GF-D8 (cell line): Measurements from ENCODE around the gene RIPPLY2.
"Not testable (repeated sequence)": the region's sequence is repeated elsewhere in the genome, so short reads cannot be mapped to it uniquely, and the experiment has no call there.

Experiments used
- DNase-seq: peaks from one replicate; lab custom pipeline; 2025; lab: John Stamatoyannopoulos, UW

The RIPPLY2 gene

DNA sequence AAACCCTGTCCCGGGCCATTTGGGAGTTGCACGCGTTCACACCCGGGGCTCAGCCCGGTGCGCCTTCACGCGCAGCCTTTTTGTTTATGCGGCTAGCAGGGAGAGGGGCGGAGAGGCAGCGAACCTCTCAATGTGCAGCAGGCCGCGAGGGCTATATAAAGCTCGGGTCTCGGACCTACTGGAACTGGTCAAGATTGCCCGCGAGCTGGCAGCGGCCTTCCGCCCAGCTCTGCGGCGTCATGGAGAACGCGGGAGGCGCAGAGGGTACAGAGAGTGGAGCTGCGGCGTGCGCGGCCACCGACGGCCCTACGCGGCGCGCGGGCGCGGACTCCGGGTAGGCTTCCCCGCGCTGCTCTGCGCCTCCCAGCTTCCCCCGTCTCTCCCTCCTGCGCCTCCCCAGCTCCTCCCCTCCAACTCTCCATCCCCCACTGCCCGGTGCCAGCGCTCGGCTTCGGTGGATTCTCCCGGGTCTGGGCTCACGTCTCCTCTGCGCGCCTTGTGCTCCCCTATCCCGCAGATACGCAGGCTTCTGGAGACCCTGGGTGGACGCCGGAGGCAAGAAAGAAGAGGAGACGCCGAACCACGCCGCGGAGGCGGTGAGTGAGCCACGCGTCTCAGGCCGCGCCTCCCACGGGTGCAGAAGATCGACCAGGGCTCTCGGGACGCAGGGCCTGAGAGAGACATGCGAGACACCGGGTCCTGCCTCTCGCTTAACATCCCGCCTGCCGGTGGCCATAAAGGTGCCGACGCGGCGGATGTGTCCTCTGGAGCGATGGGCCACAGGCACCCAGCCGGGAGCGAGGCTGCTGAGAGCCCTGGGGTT lies at the start of gene RIPPLY2:
RIPPLY2 (plus strand) TSS at position 183 of the 823 bp plus-strand sequence; CDS start at position 240, 57 bp downstream.
- DNase-seq = no peak

GRCh38 chr6:83803492-83803891 lies 49.7 kb upstream of the RIPPLY2 start:
- DNase-seq = not testable (repeated sequence)

DNA sequence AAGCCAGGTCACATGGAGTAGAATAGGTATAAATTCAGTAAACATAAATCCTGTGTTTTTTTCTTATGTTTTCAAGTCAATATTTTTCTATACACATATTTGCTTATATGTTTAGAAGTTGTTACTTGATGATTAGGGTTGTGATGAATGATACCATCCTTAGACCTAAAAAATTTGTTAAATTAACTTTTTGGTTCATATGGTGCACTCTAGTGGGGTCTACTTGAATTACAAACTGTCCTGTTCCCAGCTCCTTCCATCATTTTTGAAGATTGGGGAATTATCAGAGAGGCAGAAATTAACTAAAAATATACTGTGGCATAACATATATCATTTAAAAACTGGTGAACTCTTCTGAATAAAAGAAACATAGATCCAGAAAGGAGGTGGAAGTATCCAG lies 48.3 kb upstream of the RIPPLY2 start:
- no peak for DNase-seq

DNA sequence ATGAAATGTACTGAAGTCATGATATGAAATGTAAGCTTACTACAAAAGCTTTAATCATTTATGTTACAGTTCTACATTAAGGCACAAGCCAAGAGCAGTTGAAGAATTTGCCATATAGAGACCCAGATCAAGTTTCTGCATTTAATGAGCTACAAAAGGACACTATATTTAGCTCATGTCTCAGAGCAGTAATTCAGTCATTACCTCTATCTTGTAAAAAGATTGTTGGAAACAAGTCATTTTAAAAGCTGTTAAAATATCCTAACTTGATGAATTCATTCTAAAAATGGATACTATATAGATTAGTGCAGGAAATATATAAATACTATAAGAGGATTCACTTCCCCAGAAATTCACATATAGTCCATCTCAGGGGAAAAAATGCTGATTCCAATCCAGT lies 45.2 kb upstream of the RIPPLY2 start:
- no peak for DNase-seq

- no peak for DNase-seq
Observed at GRCh38 chr6:83808926-83809325, 44.2 kb upstream of the RIPPLY2 start.

DNA sequence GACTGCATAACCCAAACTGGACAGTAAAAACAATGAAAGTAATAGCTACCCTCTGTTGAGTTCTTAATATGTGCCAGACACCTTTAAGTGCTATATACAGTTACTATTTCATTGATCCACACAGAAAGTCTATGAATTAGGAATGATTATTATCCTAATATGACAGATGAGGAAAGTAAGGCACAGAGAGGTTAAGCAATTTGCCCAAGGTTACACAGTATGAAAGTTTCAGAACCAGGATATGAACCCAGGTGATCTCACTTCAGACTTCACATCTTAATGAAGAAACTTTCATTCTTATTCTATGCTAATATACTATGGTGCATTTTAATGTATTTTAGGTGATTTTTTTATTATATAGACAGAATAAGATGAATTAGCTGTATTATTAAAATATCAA lies 40.6 kb upstream of the RIPPLY2 start:
- no peak for DNase-seq

DNA sequence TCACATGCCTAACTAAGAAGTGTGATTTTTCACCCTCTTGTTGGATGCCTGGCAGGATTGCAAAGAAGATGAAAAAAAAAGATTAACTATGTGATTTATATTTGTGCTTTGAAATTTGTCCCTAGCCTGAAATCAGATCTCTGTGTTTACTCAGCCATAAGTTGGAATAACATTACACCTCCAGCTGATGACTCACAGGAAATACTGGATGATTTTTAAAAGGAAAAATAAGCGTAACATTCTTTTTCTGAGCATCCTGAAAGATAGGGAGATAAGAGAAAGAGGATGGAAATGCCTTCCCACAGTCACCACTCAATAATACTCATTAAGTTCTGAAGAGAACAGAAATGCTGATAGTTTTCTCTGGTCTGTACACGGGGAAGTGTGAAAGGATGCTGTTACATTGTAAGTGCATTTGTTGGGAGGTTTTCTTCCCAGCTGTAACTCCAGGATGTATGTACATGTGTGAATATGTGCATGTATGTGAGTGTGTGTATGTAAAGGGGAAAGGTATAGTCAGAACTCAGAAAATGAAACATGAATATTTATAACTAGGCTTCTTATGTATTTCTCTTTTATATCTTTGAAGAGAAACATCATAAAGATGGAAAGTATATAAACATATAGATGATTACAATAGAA lies 37.4 kb upstream of the RIPPLY2 start:
- no peak for DNase-seq

GRCh38 chr6:83822629-83823169 lies 30.5 kb upstream of the RIPPLY2 start:
- DNase-seq = no peak

DNA sequence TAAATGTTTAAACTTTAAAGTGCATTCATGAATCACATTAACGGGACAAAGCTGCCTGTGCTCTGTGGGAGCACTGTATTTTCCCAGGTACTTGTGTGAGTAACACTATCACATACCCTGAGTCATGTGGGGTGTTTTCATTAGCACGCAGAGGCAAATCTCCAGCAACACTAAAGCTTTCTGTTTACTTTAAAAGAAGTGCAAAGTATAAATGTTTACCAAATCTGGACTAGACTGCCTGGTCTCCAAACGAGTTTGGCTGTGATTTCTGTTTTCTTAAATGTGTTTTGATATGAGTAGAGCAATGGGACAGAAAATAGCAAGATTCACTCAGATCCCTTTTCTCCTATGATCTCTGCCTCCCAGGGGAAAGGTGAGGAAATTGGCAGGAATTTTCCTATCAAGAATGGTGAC lies 28.8 kb upstream of the RIPPLY2 start:
- DNase-seq = no peak

- no peak for DNase-seq
Observed at GRCh38 chr6:83824831-83825230, 28.3 kb upstream of the RIPPLY2 start.

DNA sequence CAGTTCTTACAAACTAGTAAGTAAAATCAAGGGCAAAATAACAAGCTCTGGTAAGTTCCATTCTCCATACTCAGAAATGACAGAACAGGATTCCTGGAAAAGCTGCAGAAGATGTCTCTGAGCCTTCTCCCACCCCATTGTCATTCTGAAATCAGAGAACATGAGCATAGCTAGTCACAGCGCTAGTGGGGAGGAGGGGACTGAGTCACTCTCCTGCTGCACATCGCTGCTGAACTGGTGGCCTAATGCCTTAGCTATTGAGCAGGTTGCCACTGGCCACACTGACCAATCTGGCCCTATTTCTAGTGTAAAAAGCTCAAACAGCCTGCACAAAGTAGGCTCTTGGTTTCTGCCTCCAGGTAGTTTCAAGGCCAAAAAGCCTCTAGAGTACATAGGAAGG lies 26.1 kb upstream of the RIPPLY2 start:
- no peak for DNase-seq

- DNase-seq = no peak
Observed at GRCh38 chr6:83838727-83839126, 14.4 kb upstream of the RIPPLY2 start.

DNA sequence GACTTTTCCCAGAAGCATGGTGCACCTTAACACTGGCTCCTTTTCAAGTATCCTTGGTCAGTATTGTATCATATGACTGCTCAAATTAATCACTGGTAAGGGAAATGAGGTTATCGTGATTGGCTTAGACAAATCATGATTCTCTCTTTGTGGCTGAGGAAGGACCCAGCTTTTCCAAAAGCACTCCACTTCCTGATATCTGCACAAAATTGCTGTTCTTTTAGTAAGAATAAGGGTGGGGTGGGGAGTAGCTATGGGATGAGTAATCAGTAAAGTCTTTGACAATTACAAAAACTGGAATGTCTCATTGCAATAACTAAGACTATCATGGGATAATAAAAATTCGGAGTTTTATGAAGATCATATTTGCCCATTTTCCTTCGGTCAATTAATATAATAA lies 9.0 kb upstream of the RIPPLY2 start:
- no peak for DNase-seq

DNA sequence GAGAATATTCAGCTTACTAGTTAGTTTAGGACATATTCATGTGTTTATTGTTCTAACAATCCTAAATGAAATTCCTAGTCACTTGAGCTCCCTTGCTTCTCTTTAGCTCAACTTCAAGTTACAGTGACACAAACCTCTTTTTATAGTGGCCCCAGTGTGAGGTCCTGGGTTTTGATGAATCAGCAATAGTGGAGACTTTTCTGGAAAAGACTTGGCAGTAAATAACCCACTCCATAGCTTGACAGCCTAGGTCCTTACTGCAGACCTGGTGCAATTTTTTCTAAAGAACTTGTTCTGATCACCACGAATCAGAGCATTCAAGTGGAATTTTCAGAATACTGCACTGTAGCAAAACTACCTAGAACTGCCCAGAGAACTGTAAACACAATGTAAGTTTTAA lies 6.9 kb upstream of the RIPPLY2 start:
- DNase-seq = no peak

- no peak for DNase-seq
Observed at GRCh38 chr6:83847179-83847578, 6.0 kb upstream of the RIPPLY2 start.

DNA sequence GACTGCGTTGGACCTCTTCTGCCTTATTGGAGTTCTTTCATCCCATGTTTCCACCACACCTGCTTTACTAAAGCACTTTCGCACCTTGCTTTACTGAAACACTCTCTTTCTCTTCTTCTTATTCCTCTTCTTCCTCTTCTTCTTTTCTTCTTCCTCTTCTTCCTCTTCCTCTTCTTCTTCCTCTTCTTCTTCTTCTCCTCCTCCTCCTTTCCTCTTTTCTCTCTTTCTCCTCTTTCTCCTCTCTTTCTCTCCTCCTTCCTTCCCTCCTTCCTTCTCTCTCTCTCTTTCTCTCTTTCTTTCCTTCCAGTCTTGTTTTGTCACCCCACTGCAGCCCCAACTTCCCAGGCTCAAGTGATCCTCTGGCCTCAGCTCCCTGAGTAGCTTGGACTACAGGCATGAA lies 4.0 kb upstream of the RIPPLY2 start:
- DNase-seq = no peak

- DNase-seq = no peak
Observed at GRCh38 chr6:83849610-83850009, 3.5 kb upstream of the RIPPLY2 start.

GRCh38 chr6:83852528-83853177 lies 507 bp upstream of the RIPPLY2 start:
- no peak for DNase-seq

DNA sequence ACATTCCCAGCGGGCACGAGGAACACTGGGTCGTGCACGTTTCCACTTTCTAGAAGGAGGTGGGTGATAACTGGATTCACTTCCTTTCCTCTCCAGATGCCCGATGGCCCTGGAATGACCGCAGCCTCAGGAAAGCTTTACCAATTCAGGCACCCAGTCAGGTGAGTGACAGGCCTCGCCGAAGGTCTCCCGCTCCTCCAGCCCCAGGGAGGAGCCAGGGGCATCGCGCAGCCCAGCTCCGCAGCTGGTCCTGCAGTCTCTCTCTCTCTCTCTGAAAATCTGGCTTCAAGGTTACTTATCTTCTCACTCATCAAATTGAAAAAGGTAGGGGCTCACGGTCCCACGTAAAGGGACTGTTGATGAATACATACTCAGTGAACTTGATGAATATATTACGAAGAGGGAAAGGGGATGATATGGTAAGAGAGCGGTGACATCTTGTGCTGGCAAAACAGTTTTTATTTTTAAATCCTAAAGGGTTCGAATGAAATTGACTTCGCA lies 891 bp downstream of the RIPPLY2 start:
- DNase-seq = no peak

DNA sequence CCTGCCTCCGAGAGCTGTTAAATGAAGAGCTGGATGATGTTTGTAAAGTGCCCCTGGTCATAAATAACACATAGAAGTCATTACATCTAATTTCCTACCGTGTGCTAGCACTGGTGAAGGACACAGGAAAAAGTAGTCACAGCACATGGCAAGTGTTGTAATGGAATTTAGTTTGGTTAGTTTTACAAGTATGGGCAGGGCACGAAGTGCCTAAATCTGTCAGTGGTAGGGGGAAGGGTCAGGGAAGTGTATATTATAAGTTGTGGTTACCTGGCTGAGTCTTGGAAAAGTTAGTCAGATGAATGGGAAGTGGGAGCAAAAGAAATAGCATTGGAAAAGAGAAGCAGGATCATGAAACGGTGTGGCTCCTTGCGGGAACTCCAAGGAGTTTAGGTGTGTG lies 1.6 kb downstream of the RIPPLY2 start:
- DNase-seq = no peak

- peak; percentile 82 for DNase-seq
Observed at GRCh38 chr6:83859410-83860358, 6.5 kb downstream of the RIPPLY2 start, which contains the start of gene CYB5R4. Gene CYB5R4 (plus strand): TSS chr6:83859689. CDS start chr6:83859783, 94 bp downstream.
